ENCODE results near the gene SEPTIN10. TPM values are rescaled to one million over a fixed set of nuclear protein-coding genes. Genes with fewer than 3 reads are reported as not detected.
"Not testable (repeated sequence)": the region's sequence is repeated elsewhere in the genome, so short reads cannot be mapped to it uniquely, and the experiment has no call there.

The SEPTIN10 gene
- total RNA-seq, 1 experiment from 2014 or later = 100.0 TPM

DNA sequence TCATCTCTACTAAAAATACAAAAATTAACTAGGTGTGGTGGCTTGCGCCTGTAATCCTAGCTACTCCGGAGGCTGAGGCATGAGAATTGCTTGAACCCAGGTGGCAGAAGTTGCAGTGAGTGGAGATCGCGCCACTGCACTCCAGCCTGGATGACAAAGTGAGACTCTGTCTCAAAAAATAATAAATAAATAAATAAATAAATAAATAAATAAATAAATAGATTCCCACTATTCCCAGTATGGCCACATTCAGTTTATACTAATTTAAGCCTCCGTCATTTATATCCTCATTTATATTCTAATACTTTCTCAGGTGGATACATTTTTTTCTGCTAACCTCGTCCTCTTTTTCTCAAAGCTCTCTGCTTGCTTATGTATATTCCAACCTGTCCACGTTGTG, 14.6 kb upstream of the SEPTIN10 start:
- H3K4me3 ChIP-seq (ENCODE audit: low read depth in 2 of 2, low read length in 2 of 2); ATAC-seq; H3K27me3 ChIP-seq (ENCODE audit: control insufficient read depth, insufficient read depth, low read length); H3K9me3 ChIP-seq (ENCODE audit: control insufficient read depth, insufficient read depth, low read depth, low read length); intact Hi-C loops (cut with micrococcal nuclease; ENCODE audit: unreplicated experiment); DNase-seq (ENCODE audit: low read depth, low spot score); in situ Hi-C loops (cut with HindIII; ENCODE audit: low pct_unique_long_range_greater_than_20kb, low sequenced_read_pairs); H3K27ac ChIP-seq (ENCODE audit: low read length); H3K4me1 ChIP-seq (ENCODE audit: control insufficient read depth, insufficient read depth, low read length); POLR2A ChIA-PET; H3K36me3 ChIP-seq (ENCODE audit: control insufficient read depth, insufficient read depth, low read length); BruUV-seq (replicated peaks); CTCF ChIA-PET: not testable (repeated sequence)

- TF ChIP-seq TCF7L2 (IDR thresholded peaks at IDR 0.05; ENCODE audit: low read depth, low read length) (no peak), SIN3A (IDR thresholded peaks at IDR 0.05; ENCODE audit: borderline replicate concordance, insufficient read depth, low read depth, low read length) (no peak), REST (IDR thresholded peaks at IDR 0.05; ENCODE audit: insufficient read depth in 1 of 2, low read depth in 2 of 2, low read length in 1 of 2) (no peak), POLR2AphosphoS5 (IDR thresholded peaks at IDR 0.05; ENCODE audit: low read depth, low read length) (no peak)
- TF ChIP-seq, protein P1, sequence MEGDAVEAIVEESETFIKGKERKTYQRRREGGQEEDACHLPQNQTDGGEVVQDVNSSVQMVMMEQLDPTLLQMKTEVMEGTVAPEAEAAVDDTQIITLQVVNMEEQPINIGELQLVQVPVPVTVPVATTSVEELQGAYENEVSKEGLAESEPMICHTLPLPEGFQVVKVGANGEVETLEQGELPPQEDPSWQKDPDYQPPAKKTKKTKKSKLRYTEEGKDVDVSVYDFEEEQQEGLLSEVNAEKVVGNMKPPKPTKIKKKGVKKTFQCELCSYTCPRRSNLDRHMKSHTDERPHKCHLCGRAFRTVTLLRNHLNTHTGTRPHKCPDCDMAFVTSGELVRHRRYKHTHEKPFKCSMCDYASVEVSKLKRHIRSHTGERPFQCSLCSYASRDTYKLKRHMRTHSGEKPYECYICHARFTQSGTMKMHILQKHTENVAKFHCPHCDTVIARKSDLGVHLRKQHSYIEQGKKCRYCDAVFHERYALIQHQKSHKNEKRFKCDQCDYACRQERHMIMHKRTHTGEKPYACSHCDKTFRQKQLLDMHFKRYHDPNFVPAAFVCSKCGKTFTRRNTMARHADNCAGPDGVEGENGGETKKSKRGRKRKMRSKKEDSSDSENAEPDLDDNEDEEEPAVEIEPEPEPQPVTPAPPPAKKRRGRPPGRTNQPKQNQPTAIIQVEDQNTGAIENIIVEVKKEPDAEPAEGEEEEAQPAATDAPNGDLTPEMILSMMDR (IDR thresholded peaks at IDR 0.05) = no peak
- H3K27me3 ChIP-seq (ENCODE audit: control insufficient read depth, insufficient read depth, low read length) = no peaks in the 10 kb centered on the region
- H3K27ac ChIP-seq (ENCODE audit: low read length) = no peak overlapping the region
- intact Hi-C loops (cut with micrococcal nuclease; ENCODE audit: unreplicated experiment) (no loop called here), in situ Hi-C loops (cut with HindIII; ENCODE audit: low pct_unique_long_range_greater_than_20kb, low sequenced_read_pairs) (no loop called here)
- no TSS peak for BruUV-seq (replicated peaks)
- POLR2A ChIA-PET = no interaction called here
- H3K4me1 ChIP-seq (ENCODE audit: control insufficient read depth, insufficient read depth, low read length) = no peaks in the 10 kb centered on the region
- H3K4me3 ChIP-seq (ENCODE audit: low read depth in 2 of 2, low read length in 2 of 2) = no peak overlapping the region
- H3K9me3 ChIP-seq (ENCODE audit: control insufficient read depth, insufficient read depth, low read depth, low read length) = no peaks in the 10 kb centered on the region
- CTCF ChIA-PET = no interaction called here
- DNase-seq (ENCODE audit: low read depth, low spot score) = no peak
- H3K36me3 ChIP-seq (ENCODE audit: control insufficient read depth, insufficient read depth, low read length) = no peaks in the 10 kb centered on the region
- no peak for ATAC-seq
Measured at GRCh38 chr2:109624339-109624738, 10.6 kb upstream of the SEPTIN10 start.

DNA sequence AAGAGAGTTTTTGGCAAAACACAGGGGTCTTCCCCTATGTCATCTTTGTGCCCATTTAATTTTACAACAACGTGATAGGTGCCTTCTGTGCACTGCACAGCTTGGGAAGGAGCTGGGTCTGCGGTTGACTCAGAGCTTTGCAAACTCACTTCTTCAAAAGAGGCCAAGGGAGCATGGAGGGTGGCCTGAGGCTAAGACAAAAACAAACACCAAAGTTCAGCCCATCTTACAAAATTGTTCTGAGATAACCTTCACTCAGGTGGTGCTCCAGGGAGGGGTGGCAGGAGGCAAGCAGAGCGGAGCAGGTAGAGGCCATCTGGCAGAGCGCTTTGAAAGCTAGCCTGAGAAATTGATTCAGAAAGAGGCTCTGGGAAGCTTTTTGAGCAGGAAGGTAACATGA, 10.2 kb upstream of the SEPTIN10 start:
- DNase-seq (ENCODE audit: low read depth, low spot score) = no peak
- Histone ChIP-seq H3K27me3 (ENCODE audit: control insufficient read depth, insufficient read depth, low read length) (no peaks in the 10 kb centered on the region), H3K4me3 (ENCODE audit: low read depth in 2 of 2, low read length in 2 of 2) (no peak overlapping the region), H3K4me1 (ENCODE audit: control insufficient read depth, insufficient read depth, low read length) (no peaks in the 10 kb centered on the region; the same call in 1 of the 2 replicates), H3K27ac (ENCODE audit: low read length) (no peak overlapping the region), H3K36me3 (ENCODE audit: control insufficient read depth, insufficient read depth, low read length) (no peaks in the 10 kb centered on the region), H3K9me3 (ENCODE audit: control insufficient read depth, insufficient read depth, low read depth, low read length) (no peaks in the 10 kb centered on the region)
- BruUV-seq (replicated peaks) = no TSS peak
- in situ Hi-C loops (cut with HindIII; ENCODE audit: low pct_unique_long_range_greater_than_20kb, low sequenced_read_pairs) (no loop called here), intact Hi-C loops (cut with micrococcal nuclease; ENCODE audit: unreplicated experiment) (no loop called here)
- no peak for ATAC-seq
- ChIA-PET CTCF (no interaction called here), POLR2A (interaction anchor here (0.6 kb wide), 1 partner anchor 10 kb away, joined by 4 read pairs; the partner anchor contains the start of genes SEPTIN10 and SOWAHC)
- TF ChIP-seq POLR2AphosphoS5 (IDR thresholded peaks at IDR 0.05; ENCODE audit: low read depth, low read length) = no peak
- TF ChIP-seq, protein P1 (IDR thresholded peaks at IDR 0.05) = no peak
- no peak for TF ChIP-seq TCF7L2 (IDR thresholded peaks at IDR 0.05; ENCODE audit: low read depth, low read length)
- TF ChIP-seq SIN3A (IDR thresholded peaks at IDR 0.05; ENCODE audit: borderline replicate concordance, insufficient read depth, low read depth, low read length) = no peak
- TF ChIP-seq REST (IDR thresholded peaks at IDR 0.05; ENCODE audit: insufficient read depth in 1 of 2, low read depth in 2 of 2, low read length in 1 of 2) = no peak
